Right hindlimb (tissue), 1 donor: ENCODE data around the gene MAT2B.
"Not testable (repeated sequence)": the region's sequence is repeated elsewhere in the genome, so short reads cannot be mapped to it uniquely, and the experiment has no call there.

Source experiments
- DNase-seq: peaks from one replicate; pipeline ENCODE4 v3.0.0-alpha.2; 2018

MAT2B gene

DNA sequence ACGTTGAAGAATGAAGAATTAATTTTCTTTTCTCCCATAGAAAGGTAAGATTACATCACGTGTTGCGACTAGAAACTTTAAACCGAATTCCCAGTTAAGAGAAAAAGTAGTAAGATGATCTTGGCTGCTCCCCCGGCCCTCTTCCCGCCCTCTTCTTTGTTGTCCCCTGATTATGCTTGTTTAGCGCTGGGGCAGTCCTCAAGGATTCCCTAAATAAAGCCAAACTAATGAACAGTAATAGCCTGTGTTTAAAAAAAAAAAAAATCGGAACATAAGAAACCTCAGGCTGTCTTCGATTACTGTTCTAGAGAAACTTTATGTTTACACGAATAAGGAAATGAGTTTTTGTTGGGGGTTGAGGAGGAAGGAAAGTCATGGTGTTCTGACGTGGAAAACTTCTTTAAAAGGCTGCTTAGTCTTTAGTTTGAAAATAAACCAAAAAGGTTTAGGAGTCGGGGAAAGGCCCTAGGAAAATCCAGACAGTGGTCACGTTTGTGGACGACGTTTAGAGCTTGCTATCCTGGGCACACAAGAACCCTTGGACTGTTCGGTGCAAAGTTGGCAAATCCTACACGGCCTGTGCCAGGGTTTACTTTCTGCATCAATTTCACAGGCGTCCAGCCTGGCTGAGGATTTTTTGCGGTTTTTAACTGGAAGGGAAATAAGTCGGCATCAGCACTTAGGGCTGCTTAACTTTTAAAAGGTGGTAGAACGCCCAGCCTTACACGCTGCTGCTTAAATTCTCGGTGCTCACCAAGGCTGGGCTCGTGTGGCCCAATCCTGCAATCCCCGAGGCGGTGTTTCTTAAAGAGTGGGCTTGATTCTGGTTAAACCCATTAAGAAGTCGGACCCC is 1.1 kb upstream of the MAT2B start:
- peak; percentile 80 for DNase-seq

DNA sequence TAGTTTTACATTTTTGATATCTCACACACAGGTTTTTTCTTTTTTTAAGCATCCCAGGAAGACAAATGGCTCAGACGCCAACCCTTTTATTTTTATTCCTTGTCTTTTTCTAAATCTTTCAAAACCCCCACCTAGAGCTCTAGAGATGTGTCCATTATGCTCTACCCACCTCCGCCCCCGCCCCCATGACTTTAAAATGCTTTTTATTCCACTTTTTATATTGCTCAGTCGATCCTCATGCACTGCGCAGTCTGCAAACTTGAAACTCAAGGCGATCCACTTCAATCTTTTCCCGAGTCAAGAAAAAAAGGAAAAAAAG is 411 bp upstream of the MAT2B start:
- no peak for DNase-seq

DNA sequence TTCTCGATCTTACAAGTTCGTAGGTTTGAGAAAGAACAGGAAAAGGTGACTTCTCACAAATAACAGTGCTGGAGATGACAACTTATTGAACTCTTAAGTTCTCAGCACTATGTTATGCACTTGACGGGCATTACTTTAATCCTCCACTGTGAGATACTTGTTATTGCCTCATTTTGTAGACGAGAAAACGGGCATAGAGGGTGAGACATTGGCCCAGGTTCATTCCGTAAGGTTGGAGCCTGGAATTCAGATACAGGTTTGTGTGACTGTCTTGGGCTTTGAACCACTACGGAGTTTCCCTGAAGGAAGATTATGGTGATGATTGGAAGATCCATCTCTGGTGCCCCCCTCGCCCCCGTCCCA is 657 bp downstream of the MAT2B start:
- DNase-seq, result no peak

DNA sequence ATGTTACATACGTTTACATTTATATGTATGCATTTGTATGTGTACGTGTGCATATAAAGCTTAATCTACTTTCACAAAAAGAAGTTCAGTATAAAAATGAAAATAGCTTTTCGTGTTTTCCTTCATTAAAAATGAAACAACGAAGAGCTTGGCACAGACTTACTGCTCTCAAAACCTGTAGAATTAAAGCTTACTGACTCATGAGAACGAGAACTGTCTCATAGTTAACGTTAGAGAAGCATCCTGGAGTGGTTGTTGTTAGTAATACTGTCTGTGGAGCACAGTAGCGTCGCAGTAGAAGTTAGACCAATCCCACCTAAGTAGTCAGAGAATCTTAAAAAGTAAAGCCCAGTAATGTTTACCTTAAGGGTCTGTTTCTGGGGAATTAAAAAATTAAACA is 1.3 kb downstream of the MAT2B start:
- DNase-seq, result no peak

DNA sequence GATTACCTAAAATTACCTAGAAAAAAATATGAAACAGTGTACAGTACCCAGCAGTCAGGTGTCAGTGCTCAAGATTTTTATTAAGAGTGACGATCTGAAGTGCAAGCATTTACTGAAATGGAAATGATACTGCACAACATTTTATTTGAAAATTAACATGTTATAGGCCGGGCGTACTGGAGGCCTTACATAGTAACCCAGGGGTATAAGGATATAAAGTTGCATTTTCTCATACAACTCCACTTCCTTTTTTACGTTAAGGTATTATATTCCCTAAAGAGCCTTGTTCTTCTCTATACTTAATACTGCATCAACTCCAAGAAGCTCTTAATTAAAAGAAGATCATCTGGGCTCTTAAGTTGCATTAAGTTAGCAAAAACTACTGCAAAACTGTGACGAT is 3.3 kb downstream of the MAT2B start:
- no peak for DNase-seq

DNA sequence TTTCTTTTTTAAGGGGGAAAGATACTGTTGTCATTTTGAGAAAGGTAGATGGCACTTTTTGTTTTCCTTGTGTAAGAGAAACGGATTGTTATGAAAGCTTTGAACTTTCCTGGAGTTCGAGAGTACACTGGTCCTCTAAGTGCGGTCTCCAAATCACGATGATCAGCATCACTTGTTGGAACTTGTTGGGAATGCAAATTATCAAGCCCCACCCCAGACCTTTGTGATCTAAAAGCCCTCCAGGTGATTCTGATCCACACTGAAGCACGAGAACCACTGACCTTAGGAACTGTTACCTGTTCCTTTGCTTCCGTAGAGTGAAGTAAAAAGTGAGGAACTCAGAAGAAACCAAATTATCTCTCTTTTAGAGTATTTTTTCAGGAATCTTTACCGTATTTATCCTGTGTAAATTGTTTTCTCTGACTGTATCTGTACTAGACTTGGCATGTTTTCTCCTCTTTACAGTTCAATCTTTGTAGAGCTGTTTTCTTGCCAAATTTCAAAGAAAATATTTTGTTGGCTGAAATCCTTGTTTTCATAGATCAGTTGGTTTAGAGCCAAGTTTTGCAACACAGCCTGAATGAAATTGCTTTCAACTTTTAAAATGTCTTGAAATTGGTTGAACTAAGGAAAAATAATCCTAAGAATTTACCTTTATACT is 4.0 kb downstream of the MAT2B start:
- no peak for DNase-seq

DNA sequence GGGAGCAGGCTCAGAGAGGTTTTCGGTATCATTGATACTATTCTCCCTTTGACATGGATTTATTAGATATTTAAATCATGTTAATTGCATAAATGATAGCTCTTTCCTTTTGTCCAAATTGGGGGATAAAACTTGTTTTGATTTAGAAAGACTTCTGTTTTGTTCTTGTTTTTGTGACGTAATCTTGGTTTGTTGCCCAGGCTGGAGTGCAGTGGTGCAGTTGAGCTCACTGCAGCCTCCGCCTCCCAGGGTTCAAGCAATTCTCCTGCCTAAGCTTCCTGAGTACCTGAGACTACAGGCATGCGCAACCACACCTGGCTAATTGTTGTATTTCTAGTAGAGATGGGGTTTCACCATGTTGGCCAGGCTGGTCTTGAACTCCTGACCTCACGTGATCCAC is 7.1 kb downstream of the MAT2B start:
- no peak for DNase-seq

DNA sequence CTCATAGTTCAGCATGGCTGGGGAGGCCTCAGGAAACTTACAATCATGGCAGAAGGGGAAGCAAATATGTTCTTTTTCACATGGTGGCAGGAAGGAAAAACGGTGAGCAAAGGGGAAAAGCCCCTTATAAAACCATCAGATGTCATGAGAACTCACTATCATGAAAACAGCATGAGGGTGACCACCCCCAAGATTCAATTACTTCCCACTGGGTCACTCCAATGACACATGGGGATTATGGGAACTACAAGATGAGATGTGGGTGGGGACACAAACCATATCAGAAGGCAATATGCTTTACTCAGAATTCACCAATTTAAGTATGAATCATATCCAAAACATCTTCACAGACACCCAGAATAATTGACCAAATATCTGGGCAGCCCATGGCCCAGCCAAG is 19.7 kb downstream of the MAT2B start:
- no peak for DNase-seq

DNA sequence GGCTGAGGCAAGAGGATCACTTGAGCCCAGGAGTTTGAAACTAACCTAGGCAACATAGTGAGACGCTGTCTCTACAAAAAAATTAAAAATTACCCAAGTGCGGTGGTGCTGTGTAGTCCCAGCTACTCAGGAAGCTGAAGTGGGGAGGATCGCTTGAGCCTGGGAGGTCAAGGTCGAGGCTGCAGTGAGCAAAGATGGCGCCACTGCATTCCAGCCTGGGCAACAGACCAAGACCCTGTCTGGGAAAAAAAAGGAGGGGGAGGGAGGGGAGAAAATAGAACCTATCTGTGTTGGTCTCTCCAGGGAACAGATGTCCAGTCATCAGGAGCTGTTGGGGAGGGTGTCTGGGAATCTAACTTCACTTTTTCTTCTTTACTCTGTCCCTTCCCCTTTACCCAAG is 24.3 kb downstream of the MAT2B start:
- DNase-seq, result no peak

DNA sequence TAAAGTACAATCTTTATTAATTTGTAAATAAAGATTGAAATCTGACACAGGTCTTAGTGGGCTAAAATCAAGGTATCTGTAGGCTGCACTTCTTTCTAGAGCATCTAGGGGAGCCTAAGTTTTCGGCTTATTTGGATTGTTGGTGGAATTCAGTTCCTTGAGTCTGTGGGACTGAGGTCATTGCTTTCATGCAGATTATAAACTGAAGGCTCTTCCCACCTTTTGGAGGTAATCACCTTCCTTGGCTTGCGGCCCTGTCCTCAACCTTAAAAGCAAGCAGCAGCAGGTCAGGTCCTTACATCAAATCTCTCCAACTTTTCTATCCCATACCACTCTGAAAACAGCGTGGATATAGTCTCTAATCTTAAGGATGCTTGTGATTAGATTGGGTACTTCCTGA is 25.9 kb downstream of the MAT2B start:
- DNase-seq, result no peak

DNA sequence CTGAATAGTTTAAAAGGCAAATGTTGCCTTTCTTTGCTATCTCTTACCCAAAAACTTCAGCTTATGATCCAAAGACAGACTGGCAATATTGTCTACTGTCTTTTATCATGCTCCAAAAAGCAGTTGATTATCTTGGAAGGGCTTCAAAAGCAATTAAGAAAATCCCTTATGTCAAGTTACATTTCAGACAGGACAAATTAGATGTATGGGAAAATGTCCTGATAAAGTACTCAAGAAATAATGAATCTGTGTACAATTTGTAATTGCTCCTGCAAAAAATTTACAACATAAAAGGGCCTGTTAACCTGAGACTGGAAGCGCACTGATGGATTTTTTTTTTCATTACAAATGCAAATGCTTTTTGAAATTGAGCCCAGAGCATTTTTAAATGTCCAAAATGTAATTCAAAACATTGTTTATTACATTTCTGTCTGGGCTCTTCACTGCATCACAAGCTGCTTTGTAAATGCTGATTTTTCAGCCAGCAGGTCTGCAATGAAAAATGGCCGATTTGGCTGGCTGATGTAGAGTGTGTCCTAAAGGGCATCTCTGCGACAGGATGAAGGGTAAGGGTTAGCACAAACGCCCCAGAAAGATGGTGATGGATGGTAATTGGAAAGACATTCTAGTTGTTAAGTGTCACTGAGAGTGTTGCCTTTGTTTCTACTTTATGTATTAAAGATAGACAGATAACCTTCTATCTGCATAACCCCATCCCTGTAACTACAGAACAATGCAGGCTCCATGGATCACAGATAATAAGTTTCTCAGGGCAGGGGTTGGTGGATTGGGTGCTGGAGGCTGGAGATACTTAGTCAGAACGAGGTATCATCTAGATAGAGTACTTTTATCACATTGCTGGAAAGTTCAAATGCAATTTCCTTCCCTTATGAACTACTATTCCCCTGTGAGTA is 27.0 kb downstream of the MAT2B start:
- no peak for DNase-seq

DNA sequence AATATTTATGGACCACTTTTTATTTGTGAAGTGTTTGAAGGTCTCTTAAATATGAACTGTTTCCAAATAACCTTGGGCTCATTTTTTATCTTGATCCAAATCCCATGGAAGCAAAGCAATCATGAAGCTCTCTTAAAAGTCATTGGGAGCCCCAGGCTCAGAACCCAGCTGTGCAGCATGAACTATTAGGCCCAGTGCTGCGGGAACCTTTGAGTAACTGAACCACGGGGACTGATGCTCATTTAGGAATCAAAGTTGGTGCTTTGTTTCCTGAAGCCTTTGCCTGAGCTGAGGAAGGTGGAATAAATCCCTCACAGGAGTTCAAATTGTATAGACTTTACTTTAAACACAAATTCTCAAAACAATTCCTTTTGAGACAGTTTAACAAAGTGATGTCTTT is 27.8 kb downstream of the MAT2B start:
- DNase-seq, result no peak

DNA sequence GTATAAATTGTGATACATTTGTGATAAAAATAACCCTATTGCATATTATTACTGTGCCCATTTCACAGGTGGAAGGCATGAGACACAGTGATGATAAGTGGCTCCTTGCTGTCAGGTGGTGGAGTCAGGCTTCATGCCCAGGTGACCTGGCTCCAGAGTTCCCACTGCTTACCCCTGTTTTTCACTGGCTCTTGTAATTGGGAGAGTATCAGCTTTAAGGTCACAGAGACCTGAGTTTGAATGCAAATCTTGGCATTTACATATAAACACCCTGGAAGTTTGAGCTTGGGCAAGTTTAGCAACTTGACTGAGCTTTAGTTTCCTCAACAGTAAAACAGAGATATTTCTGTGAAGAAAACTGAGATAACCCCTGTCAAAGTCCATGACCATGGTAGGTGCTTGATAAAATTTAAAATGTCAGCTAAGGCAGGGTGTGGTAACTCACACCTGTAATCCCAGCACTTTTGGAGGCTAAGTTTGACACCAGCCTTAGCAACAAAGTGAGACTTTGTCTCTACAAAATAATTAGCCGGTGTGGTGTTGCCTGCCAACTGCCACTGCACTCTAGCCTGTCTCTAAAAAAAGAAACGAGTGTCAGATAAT is 29.2 kb downstream of the MAT2B start:
- no peak for DNase-seq

DNA sequence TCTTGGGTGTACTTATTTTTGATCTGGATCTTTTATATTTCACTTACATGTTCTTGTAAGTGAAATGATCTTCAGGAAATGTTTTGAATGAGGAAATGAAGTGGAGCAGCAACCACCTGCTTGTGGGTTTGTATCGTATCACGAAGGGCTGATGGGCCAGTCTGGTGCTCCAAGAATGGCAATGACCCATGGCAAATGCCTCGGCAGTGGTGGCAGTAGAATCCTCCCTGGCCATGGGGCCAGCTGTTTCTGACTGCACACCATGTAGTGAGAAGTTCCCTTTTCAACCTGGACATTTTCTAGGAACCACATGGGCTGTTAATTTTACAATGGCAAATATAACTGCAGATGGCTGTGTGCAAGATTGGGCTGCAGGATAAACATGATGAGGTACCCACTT is 29.9 kb downstream of the MAT2B start:
- no peak for DNase-seq

DNA sequence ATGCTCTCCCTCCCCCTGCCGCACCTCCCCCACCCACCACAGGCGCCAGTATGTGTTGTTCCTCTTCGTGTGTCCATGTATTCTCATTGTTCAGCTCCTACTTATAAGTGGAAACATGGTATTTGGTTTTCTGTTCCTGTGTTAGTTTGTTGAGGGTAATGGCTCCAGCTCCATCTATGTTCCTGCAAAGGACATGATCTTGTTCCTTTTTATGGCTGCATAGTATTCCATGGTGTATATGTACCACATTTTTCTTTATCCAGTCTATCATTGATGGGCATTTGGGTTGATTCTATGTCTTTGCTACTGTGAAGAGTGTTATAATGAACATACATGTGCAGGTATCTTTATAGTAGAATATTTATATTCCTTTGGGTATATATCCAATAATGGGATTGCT is 31.0 kb downstream of the MAT2B start:
- DNase-seq, result not testable (repeated sequence)

DNA sequence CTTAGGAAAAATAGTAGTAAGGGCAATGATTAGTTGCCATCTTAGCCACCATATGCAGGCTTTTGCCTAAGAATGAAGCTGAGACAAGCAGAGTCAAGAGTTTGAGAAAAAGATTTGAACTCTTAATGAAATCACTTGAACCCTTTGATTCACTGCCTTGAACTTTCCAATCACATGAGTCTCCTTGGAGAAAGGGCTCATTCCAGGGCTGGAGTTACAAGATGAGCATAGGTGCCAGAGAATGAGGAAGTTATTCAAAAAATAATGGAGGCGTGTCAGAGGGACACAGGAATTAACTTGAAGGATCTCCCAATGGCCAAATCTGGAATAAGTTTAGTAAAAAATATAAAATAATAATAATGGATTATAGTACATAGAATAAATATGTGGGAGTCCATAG is 35.3 kb downstream of the MAT2B start:
- no peak for DNase-seq

DNA sequence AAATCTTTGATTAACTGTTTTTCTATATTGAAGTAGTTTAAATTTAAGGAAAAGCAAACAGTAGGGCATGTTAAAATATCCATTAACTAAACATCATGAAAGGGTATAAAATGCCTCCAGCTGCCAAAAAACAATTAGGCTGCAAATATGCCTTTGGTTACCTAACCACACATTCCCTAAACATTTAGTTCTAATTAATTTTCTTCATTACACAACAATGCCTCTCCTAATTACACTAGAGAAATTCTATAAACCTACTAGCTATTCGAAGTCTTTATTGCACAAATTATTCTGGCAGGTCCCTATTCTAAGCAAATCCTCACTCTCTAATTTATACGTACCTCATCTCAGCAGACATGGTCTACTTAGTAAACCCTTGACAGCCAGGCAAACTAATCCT is 37.4 kb downstream of the MAT2B start:
- no peak for DNase-seq

DNA sequence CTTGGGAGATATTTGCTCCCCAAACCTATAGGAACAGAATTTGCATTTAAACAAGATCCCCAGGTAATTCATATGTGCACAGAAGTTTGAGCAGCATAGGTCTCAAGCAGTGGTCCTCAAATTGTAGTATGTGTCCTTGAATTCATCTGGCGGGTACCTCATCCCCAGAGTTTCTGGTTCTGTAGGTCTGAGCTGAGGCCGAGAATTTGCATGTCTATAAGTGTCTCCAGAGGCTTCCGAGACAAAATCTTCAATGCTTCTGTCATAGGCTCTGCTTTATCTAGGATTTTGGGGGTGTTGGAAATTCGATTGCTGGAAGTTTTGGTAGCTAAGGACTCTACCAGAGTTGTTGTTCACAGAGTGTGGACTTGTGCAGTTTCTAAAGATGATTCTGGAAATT is 38.6 kb downstream of the MAT2B start:
- no peak for DNase-seq

DNA sequence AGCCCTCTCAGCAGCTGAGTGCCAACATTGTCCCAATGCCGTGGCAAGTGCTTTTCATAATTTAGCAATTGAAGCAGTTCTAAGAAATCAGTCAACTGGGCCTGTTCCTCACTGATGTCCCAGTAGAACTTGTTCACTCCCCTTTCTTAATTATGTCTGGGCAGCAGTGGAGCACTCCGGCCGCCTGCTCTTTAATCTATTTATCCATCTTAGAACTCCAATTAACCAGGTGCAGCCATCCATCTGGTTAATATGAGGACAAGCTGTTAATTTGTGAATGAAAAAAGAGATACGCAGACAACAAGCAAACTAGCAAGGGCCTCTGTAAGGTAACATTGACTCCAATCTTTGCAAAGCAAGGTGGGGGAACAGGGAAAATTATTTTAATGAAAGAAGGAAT is 39.4 kb downstream of the MAT2B start:
- DNase-seq, result no peak

DNA sequence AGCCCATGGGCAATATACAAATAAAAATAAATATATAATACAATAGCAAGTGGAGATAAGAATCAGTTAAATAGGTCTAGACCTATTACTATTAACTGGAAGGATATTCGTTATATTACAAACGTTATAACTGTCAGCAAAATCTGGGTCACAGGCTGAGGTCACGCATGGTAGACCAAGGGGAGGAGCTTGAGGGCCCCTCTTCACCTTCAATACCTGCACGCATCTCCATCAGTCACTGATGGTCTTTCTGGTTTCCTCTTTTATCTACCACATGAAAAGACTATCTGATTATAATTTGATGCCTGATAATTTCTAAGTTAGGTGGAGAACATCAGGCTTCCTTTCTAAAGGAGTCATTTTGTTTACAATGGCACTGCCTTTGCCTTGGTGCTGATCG is 43.2 kb downstream of the MAT2B start:
- no peak for DNase-seq

DNA sequence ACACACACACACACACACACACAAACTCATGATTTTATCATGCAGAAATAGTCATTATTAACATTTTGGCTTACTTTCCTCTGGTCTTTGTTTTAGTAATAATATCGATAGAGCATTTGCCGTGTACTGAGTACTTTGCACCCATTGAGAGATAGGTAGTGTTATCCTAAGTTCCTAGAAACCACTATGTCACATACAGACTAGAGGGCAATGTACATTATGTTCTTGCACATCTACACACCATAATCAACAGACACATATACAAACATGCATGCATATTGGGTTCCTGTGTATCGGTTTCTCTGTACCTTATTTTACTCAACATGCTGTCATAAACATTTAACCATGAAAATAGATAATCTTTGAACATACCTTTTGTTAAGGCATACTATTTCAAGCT is 45.7 kb downstream of the MAT2B start:
- no peak for DNase-seq

DNA sequence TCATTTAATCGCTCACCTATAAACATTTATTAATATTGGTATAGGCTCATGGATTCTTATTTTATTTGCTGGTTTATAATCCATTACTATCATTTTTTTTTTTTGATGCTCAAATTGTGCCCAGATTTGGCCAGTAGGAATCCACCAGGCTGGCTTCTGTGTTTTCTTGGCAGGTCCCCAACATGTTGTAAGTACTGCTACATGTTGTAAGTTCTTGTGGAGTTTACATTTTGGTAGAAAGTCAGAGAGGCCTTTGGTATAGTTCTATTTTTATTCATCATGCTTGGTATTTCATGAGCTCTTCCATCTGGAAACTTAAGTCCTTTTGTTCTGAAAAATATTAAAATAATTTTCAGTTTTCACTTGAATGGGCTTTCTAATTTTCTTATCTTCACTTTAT is 47.1 kb downstream of the MAT2B start:
- DNase-seq, result no peak

DNA sequence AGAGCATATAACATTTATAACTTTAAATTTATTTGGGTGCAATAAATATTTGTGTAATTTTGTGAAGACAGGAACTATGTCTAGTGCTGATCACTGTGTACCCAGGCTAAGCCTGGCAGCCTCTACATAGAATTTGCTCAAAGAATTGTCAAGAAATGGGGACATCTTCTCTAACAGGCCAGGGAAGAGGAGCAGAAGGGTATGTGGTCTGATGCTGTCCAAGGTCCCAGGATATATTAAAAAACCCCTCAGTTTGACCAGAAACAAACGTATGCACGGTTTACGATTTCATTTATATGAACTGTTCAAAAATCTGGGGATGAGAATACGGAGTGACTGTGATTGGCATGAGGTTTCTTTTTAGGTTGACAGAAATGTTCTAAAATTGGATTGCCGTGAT is 55.9 kb downstream of the MAT2B start:
- no peak for DNase-seq

DNA sequence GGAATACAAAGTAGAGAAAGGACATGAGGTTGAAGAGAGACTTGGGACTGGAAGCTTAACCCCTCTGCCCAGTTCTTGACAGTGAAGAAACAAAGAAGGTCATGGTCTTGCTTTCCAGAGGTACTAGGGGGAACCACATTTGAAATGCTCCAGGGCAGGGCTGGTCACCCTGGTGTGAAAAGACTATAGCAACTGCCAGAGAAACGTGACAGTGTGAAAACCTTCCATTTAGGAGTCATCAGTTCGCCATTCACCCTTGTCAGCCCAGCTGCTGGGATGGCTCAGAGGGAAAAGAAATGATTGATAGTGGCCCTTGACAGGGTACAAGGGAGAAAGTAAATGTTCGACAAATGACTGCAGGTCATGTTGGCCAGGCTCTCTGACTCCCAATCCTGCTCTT is 56.7 kb downstream of the MAT2B start:
- DNase-seq, result no peak
